Sigmoid colon (tissue), 7 donors: ENCODE measurements around the gene AURKB. TPM values are rescaled to one million over a fixed set of nuclear protein-coding genes. Genes with fewer than 3 reads are reported as not detected.

Experiments
- DNase-seq: peaks from one replicate; pipeline ENCODE4 v3.0.0-alpha.2; 2019
- H3K27ac ChIP-seq, 4 donors: fragments of 200-600 bp; sonication (generic); one replicate each; pipeline ENCODE4 v1.5.1; 2016 to 2019; ENCODE audit warnings: mild to moderate bottlenecking in 1 of 4
- H3K27me3 ChIP-seq, 3 donors: fragments of 200-600 bp; sonication (generic); one replicate each; pipeline ENCODE4 v1.5.1; 2019; ENCODE audit warnings: mild to moderate bottlenecking in 1 of 3
- H3K36me3 ChIP-seq, 4 donors: fragments of 200-600 bp; sonication (generic); one replicate each; pipeline ENCODE4 v1.5.1; 2016 to 2019
- H3K4me1 ChIP-seq, 4 donors: fragments of 200-600 bp; sonication (generic); one replicate each; pipeline ENCODE4 v1.5.1; 2017 to 2019
- H3K4me3 ChIP-seq, 4 donors: fragments of 200-600 bp; sonication (generic); one replicate each; pipeline ENCODE4 v1.5.1; 2017 to 2019; ENCODE audit warnings: mild to moderate bottlenecking in 2 of 4, moderate library complexity in 1 of 4
- H3K9me3 ChIP-seq, 4 donors: fragments of 200-600 bp in 3 of 4; sonication (generic) in 3 of 4; one replicate each; pipeline versions ENCODE4 v1.5.1 to v1.6.1; 2013 to 2019
- EP300 ChIP-seq, 4 donors: sonication (generic); formaldehyde crosslinking; IDR thresholded peaks; one replicate each; pipeline ENCODE4 v1.6.1; 2017; ENCODE audit warnings: antibody characterized with exemption in 4 of 4
- POLR2A ChIP-seq, 2 donors: fragments of 450-650 bp; IDR thresholded peaks; one replicate each; pipeline ENCODE4 v1.6.1; 2016; ENCODE audit warnings: antibody characterized with exemption in 2 of 2, mild to moderate bottlenecking in 2 of 2, moderate library complexity in 2 of 2
- POLR2AphosphoS5 ChIP-seq, 4 donors: sonication (generic); formaldehyde crosslinking; IDR thresholded peaks; one replicate each; pipeline ENCODE4 v1.6.1; 2017; ENCODE audit warnings: antibody characterized with exemption in 4 of 4
- WGBS, 2 donors: extraction: QIAGEN DNeasy Blood & Tissue Kit; methylation state at CpG; one replicate each; pipeline ENCODE4 v1.1.7; 2013; 5-methylcytosine and 5-hydroxymethylcytosine counted together
- intact Hi-C: fragments of 100-400 bp; cut with DNase I; formaldehyde crosslinking; loops from one replicate; pipeline ENCODE4 v1.15.1; 2023
- polyA plus RNA-seq, 3 donors: library from polyadenylated mRNA; stranded (reverse); fragments of 200-250 nt; gene quantifications; one replicate each; pipeline ENCODE4 v1.2.3, GENCODE V29; 2013
- total RNA-seq, 4 donors: library from RNA; depleted of rRNA; stranded (reverse); fragments of >200 nt; gene quantifications; one replicate each; pipeline ENCODE4 v1.1.0, GENCODE V29; 2016
- TF ChIP-seq, protein P1 (sequence below), 4 experiments: fragments of 450-650 bp in 3 of 4; fragments of 200-600 bp in 1 of 4; IDR thresholded peaks; one replicate each; pipeline ENCODE4 v1.5.1; 2016 to 2019; ENCODE audit warnings: antibody characterized with exemption in 4 of 4, mild to moderate bottlenecking in 3 of 4, moderate library complexity in 2 of 4
- donor health status: healthy with polysubstance abuse.
- donor health status: Bipolar disorder and iron deficiency.
- donor health status: healthy.

Gene AURKB
- total and polyA plus RNA-seq, 7 donors = 1.4 to 45.6 (median 3.3) TPM; not detected in 2

DNA sequence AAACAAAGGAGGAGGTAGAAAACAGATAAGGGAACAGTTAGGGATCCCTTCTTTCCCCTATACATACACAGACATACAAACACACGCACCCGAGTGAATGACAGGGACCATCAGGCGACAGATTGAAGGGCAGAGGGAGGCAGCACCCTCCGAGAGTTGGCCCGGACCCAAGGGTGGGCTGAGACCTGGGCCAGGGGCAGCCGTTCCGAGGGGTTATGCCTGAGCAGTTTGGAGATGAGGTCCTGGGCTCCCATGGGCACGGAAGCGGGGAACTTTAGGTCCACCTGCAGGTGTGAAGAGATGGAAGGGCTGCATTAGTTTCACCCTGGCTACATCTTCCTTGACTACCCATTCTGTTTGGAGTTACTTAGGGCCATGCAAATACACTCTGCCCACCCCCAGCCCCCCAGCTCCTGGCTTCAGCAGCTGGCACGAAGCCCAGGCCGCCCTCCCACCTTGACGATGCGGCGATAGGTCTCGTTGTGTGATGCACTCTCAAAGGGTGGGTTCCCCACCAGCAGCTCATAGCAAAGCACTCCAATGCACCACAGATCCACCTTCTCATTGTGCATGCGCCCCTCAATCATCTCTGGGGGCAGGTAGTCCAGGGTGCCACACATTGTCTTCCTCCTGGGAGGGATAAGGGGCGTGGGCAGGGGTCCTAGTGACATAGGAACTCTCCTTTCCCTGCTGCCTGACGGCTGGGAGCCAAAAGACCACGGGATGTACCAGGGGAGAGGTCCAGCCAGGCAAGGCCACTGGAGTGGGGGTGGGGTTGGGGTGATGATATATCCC lies 5.4 kb downstream of the AURKB start:
- Histone ChIP-seq H3K27ac (no peak overlapping the region), H3K36me3 (no peaks in the 10 kb centered on the region), H3K4me1 (peaks cover 0 to 3% (median 2%) of the 10 kb centered on the region in 4 donors), H3K9me3 (no peaks in the 10 kb centered on the region), H3K4me3 (no peak overlapping the region), H3K27me3 (no peaks in the 10 kb centered on the region)
- 89 to 90% methylated on average over 19 of the region's 19 CpGs for WGBS, 2 donors
- no peak for TF ChIP-seq EP300 (IDR thresholded peaks at IDR 0.05)
- TF ChIP-seq POLR2AphosphoS5 (IDR thresholded peaks at IDR 0.05) = no peak
- TF ChIP-seq, protein P1, sequence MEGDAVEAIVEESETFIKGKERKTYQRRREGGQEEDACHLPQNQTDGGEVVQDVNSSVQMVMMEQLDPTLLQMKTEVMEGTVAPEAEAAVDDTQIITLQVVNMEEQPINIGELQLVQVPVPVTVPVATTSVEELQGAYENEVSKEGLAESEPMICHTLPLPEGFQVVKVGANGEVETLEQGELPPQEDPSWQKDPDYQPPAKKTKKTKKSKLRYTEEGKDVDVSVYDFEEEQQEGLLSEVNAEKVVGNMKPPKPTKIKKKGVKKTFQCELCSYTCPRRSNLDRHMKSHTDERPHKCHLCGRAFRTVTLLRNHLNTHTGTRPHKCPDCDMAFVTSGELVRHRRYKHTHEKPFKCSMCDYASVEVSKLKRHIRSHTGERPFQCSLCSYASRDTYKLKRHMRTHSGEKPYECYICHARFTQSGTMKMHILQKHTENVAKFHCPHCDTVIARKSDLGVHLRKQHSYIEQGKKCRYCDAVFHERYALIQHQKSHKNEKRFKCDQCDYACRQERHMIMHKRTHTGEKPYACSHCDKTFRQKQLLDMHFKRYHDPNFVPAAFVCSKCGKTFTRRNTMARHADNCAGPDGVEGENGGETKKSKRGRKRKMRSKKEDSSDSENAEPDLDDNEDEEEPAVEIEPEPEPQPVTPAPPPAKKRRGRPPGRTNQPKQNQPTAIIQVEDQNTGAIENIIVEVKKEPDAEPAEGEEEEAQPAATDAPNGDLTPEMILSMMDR (IDR thresholded peaks at IDR 0.05) = no peak
- TF ChIP-seq POLR2A (IDR thresholded peaks at IDR 0.05) = no peak
- intact Hi-C loops = no loop called here
- no peak for DNase-seq

DNA sequence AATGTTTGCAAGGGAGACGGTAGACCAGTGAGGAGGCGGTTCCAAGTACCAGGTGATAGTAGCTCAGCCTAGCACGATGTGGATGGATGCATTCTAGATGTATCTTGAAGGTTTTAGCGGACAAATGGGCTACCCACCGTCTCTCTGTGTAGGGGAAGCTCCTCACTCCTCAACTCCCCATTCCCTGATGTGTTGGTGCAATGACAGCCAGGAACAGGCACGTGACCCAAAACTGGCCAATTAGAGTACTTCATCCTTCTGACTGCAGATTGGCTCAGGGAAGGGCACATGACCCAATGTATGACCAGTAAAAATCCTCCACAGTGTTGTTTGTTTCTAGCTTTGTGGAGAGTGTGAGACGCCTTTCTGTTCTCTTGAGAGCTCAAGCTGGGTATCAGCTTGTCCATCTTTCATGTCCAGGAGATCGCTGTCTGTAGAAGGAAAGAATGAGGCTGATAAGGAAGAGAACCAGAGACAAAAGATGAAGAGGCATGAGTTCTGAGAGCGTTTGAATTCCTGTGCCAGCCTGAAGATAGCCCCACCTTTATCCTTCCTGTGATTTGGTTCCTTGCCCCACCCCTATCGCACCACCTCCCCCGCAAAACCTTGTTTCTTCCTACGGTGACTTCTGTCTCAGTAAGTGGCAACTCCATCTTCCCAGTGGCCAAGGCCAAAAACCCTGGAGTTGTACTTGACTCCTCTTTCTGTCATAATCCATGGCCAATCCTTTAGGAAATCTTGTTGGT lies 18.1 kb downstream of the AURKB start:
- peaks cover 0 to 46% (median 36%) of the 10 kb centered on the region in 4 donors for H3K4me1 ChIP-seq

DNA sequence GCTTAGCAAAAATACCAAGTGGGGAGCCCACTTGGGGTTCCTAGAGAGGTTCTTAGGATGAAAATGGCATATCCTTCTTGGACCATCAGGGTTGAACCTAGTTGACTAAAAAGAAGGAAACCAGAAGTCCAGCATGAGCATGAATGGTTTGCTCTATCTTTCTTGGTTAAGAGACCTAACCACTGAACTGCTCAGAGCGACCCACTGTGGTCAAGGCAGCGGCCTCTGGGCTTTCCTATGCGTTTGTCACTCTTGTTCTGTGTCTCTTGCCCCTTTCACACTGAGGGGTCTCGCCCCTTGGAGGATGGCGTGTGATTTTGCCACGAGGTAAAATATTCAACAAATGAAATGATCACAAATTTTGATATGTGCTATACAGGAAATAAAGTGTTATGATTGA lies 19.9 kb downstream of the AURKB start:
- no peak for DNase-seq
- H3K4me3 ChIP-seq = peak overlapping the region in 3 of 4 donors; percentile 54 to 78 (median 66)
- no peaks in the 10 kb centered on the region for H3K36me3 ChIP-seq
- peaks cover 0 to 51% (median 41%) of the 10 kb centered on the region in 4 donors for H3K4me1 ChIP-seq
- H3K27ac ChIP-seq = peak overlapping the region; percentile 81 to 99 (median 96)
- H3K27me3 ChIP-seq = no peaks in the 10 kb centered on the region
- TF ChIP-seq EP300 (IDR thresholded peaks at IDR 0.05) (no peak), POLR2AphosphoS5 (IDR thresholded peaks at IDR 0.05) (no peak), POLR2A (IDR thresholded peaks at IDR 0.05) (no peak)
- TF ChIP-seq, protein P1 (IDR thresholded peaks at IDR 0.05) = no peak
- H3K9me3 ChIP-seq = no peaks in the 10 kb centered on the region
- intact Hi-C loops = loop anchor here (1.0 kb wide), 1 partner anchor 31 kb away; no protein-coding TSS in a partner anchor
- WGBS, 2 donors = 38 to 51% methylated on average over 6 of the region's 6 CpGs

More for the DNA sequence above, 18.1 kb downstream of the AURKB start:
- TF ChIP-seq EP300 (IDR thresholded peaks at IDR 0.05) = no peak
- TF ChIP-seq POLR2AphosphoS5 (IDR thresholded peaks at IDR 0.05) = peak; percentile 86 to 94 (median 91)
- TF ChIP-seq, protein P1 (IDR thresholded peaks at IDR 0.05) = no peak
- TF ChIP-seq POLR2A (IDR thresholded peaks at IDR 0.05) = peak; percentile 55 to 72
- Histone ChIP-seq H3K9me3 (no peaks in the 10 kb centered on the region), H3K27ac (peak overlapping the region; percentile 76 to 87 (median 79)), H3K27me3 (no peaks in the 10 kb centered on the region), H3K36me3 (no peaks in the 10 kb centered on the region), H3K4me3 (peak overlapping the region; percentile 21 to 39 (median 30))
- intact Hi-C loops = no loop called here
- 17 to 43% methylated on average over 12 of the region's 12 CpGs for WGBS, 2 donors
- DNase-seq = peak; percentile 96

DNA sequence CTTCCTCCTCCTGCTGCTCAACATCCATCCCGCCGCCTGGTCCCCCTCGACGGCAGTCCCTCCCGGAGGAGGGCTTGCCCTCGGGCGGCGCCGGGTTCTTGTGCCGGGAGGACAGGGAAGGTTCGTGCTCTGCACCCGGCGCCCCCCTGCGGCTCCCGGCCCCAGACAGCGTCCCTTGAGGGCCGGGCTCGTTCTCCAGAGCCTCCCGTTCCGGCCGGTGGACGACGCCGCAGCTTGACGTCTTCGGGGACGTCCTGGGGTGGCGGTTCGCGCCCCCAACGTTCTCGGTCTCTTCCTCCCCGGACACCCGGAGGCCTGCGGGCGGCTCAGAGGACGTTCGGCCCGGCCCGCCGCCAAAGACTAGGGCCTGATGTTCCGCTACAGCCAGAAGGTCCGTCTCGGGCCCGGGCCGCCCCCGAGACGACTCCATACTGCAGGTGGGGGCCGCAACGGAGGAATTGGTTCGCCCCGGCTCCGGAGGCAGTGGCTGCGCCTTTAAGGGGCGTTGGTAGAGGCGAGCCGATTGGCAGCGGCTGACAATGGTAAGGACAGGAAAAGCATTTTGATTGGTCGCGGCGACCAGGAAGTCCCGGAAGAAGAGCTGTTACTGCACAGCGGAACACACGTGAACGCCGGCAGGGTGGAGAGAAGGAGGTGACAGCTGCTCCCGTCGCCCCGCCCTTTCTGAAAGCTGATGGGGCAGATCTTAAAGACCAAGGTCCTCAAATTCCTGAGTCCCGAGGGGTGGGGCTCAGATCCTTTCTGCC lies 20.5 kb downstream of the AURKB start, which contains the start of gene BORCS6:
Gene BORCS6 (minus strand): TSS at position 470 of the 767 bp plus-strand sequence. CDS start 40 bp downstream, at position 430.
- Histone ChIP-seq H3K27me3 (no peaks in the 10 kb centered on the region), H3K36me3 (no peaks in the 10 kb centered on the region), H3K9me3 (no peaks in the 10 kb centered on the region), H3K4me1 (peaks cover 0 to 53% (median 41%) of the 10 kb centered on the region in 4 donors), H3K27ac (peak within 1 kb of the TSS; percentile 81 to 99 (median 96)), H3K4me3 (peak within 1 kb of the TSS; percentile 54 to 78 (median 68))
- intact Hi-C loops = loop anchor here (1.0 kb wide), 2 partner anchors 31 to 58 kb away; partner anchors contain the start of gene CTC1
- 0% methylated on average over 70 of the region's 70 CpGs for WGBS, 2 donors
- TF ChIP-seq POLR2AphosphoS5 (IDR thresholded peaks at IDR 0.05) (peak; percentile 87 to 92 (median 89)), EP300 (IDR thresholded peaks at IDR 0.05) (peak in 1 of 4 donors; percentile 26), POLR2A (IDR thresholded peaks at IDR 0.05) (peak; percentile 78 to 84)
- TF ChIP-seq, protein P1 (IDR thresholded peaks at IDR 0.05) = no peak
- DNase-seq = peak; percentile 100
